ENCODE results near the gene IL36G. TPM values are rescaled to one million over a fixed set of nuclear protein-coding genes. Genes with fewer than 3 reads are reported as not detected.

The IL36G gene
- total and polyA plus RNA-seq, 4 donors = 0.12 to 0.26 (median 0.14) TPM; not detected in 1

DNA sequence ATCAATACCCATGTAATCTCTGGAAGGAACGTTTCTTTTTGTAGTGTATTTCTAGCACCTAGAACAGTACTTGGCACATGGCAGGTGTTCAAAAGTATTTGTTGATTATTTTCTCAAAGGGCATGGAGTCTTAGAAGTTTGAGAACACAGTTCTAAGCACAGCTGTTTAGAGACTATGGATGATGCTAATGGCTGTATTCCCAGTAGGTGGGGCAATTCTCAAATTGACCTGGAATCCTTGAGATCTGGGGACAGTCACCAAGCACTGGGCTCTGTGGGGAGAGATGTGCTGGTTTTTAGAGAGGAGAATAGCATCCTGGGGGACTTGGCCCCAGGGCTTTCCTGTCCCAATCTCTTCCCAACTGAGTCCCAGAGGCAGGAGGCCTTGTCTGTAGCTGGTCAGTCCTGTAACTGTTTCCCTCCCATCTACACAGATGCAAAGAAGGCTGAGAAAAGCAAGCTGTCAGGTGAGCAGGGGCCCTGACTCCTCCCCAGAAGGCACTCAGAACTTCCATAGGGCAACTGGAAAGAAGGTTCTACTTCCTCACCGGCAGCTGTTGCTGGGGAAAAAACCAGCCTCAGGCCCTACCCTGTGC, 17.5 kb upstream of the IL36G start:
- Histone ChIP-seq H3K27me3 (ENCODE audit: control insufficient read depth in 3 of 3, insufficient read depth in 3 of 3, low read length in 2 of 3) (peaks cover 0 to 2% (median 0%) of the 10 kb centered on the region in 3 donors), H3K4me1 (ENCODE audit: control insufficient read depth in 5 of 5, insufficient read depth in 5 of 5, low read length in 5 of 5) (no peaks in the 10 kb centered on the region), H3K36me3 (ENCODE audit: control insufficient read depth in 4 of 4, insufficient read depth in 4 of 4, low read length in 4 of 4) (no peaks in the 10 kb centered on the region), H3K9me3 (ENCODE audit: control insufficient read depth in 4 of 4, insufficient read depth in 3 of 4, low read length in 3 of 4) (no peaks in the 10 kb centered on the region), H3K9ac (ENCODE audit: insufficient read depth in 1 of 2, low read length in 2 of 2) (no peak overlapping the region), H3K27ac (ENCODE audit: low read depth in 1 of 2, low read length in 1 of 2) (no peak overlapping the region), H3K4me3 (no peak overlapping the region)
- 41 to 74% methylated on average over 2 of the region's 2 CpGs for WGBS, 2 donors
- ATAC-seq (ENCODE audit: insufficient read depth, low FRiP score) = no peak
- TF ChIP-seq, protein P1, sequence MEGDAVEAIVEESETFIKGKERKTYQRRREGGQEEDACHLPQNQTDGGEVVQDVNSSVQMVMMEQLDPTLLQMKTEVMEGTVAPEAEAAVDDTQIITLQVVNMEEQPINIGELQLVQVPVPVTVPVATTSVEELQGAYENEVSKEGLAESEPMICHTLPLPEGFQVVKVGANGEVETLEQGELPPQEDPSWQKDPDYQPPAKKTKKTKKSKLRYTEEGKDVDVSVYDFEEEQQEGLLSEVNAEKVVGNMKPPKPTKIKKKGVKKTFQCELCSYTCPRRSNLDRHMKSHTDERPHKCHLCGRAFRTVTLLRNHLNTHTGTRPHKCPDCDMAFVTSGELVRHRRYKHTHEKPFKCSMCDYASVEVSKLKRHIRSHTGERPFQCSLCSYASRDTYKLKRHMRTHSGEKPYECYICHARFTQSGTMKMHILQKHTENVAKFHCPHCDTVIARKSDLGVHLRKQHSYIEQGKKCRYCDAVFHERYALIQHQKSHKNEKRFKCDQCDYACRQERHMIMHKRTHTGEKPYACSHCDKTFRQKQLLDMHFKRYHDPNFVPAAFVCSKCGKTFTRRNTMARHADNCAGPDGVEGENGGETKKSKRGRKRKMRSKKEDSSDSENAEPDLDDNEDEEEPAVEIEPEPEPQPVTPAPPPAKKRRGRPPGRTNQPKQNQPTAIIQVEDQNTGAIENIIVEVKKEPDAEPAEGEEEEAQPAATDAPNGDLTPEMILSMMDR (IDR thresholded peaks at IDR 0.05; ENCODE audit: control extremely low read depth, extremely low read depth) = no peak
- no peak for DNase-seq

- H3K27ac ChIP-seq (ENCODE audit: low read depth in 1 of 2, low read length in 1 of 2) = no peak overlapping the region
- ATAC-seq (ENCODE audit: insufficient read depth, low FRiP score) (no peak), DNase-seq (no peak)
- H3K9ac ChIP-seq (ENCODE audit: insufficient read depth in 1 of 2, low read length in 2 of 2) = no peak overlapping the region
- TF ChIP-seq, protein P1 (IDR thresholded peaks at IDR 0.05; ENCODE audit: control extremely low read depth, extremely low read depth) = no peak
- 77 to 80% methylated on average over 3 of the region's 3 CpGs for WGBS, 2 donors
- no peaks in the 10 kb centered on the region for H3K9me3 ChIP-seq (ENCODE audit: control insufficient read depth in 4 of 4, insufficient read depth in 3 of 4, low read length in 3 of 4)
- H3K4me3 ChIP-seq = no peak overlapping the region
- H3K36me3 ChIP-seq (ENCODE audit: control insufficient read depth in 4 of 4, insufficient read depth in 4 of 4, low read length in 4 of 4) = no peaks in the 10 kb centered on the region
- H3K4me1 ChIP-seq (ENCODE audit: control insufficient read depth in 5 of 5, insufficient read depth in 5 of 5, low read length in 5 of 5) = no peaks in the 10 kb centered on the region
- H3K27me3 ChIP-seq (ENCODE audit: control insufficient read depth in 3 of 3, insufficient read depth in 3 of 3, low read length in 2 of 3) = peaks cover 0 to 2% (median 0%) of the 10 kb centered on the region in 3 donors
These were observed 15.3 kb upstream of the IL36G start for GRCh38 chr2:112962308-112963175.

DNA sequence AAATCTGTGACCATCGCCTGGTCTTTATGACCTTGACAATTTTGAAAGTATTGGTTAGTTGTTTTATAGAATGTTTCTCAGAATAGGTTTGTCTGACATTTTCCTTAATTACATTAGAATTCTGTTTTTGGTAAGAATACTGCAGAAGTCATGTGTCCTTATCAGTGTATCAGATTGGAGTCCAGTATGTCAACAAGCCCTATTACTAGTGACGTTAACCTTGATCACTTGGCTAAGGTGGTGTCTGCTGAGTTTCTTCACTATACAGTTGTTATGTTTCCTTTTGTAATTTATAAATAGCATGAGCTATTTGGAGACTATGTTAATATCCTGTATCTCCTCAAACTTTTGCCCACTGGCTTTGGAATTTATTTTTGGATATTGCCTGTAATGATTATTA, 10.8 kb upstream of the IL36G start:
- WGBS, 2 donors = 77 to 81% methylated on average over 2 of the region's 2 CpGs
- Histone ChIP-seq H3K9me3 (ENCODE audit: control insufficient read depth in 4 of 4, insufficient read depth in 3 of 4, low read length in 3 of 4) (no peaks in the 10 kb centered on the region), H3K4me1 (ENCODE audit: control insufficient read depth in 5 of 5, insufficient read depth in 5 of 5, low read length in 5 of 5) (no peaks in the 10 kb centered on the region), H3K27me3 (ENCODE audit: control insufficient read depth in 3 of 3, insufficient read depth in 3 of 3, low read length in 2 of 3) (peaks cover 0 to 2% (median 0%) of the 10 kb centered on the region in 3 donors), H3K36me3 (ENCODE audit: control insufficient read depth in 4 of 4, insufficient read depth in 4 of 4, low read length in 4 of 4) (no peaks in the 10 kb centered on the region), H3K9ac (ENCODE audit: insufficient read depth in 1 of 2, low read length in 2 of 2) (no peak overlapping the region), H3K4me3 (no peak overlapping the region), H3K27ac (ENCODE audit: low read depth in 1 of 2, low read length in 1 of 2) (no peak overlapping the region)
- ATAC-seq (ENCODE audit: insufficient read depth, low FRiP score) (no peak), DNase-seq (no peak)
- TF ChIP-seq, protein P1 (IDR thresholded peaks at IDR 0.05; ENCODE audit: control extremely low read depth, extremely low read depth) = no peak
